Mesenteric fat pad (tissue), 1 donor: Measurements from ENCODE around the gene IFFO2. TPM values are rescaled to one million over a fixed set of nuclear protein-coding genes. Genes with fewer than 3 reads are reported as not detected.

Experiments used
- DNase-seq: peaks from one replicate; pipeline ENCODE4 v3.0.0-alpha.2; 2020; ENCODE audit warnings: low spot score
- microRNA-seq: library from miRNA; unstranded; fragments of <30 nt; microRNA quantifications from one replicate; pipeline ENCODE4 v1.2.0, GENCODE V29; 2020; ENCODE audit warnings: borderline number of aligned reads
- total RNA-seq: library from RNA; stranded (reverse); fragmentation: NEBNext Ultra II Directional; extraction: Animal tissue kit (Norgen Biotek cat#: 25700); gene quantifications from one replicate; pipeline ENCODE4 v1.2.1, GENCODE V29; 2021
- donor health status: DM: yes; HTN: yes; CAD: no.

The IFFO2 gene
- total RNA-seq, 1 donor from 2014 or later = 10.1 TPM

DNA sequence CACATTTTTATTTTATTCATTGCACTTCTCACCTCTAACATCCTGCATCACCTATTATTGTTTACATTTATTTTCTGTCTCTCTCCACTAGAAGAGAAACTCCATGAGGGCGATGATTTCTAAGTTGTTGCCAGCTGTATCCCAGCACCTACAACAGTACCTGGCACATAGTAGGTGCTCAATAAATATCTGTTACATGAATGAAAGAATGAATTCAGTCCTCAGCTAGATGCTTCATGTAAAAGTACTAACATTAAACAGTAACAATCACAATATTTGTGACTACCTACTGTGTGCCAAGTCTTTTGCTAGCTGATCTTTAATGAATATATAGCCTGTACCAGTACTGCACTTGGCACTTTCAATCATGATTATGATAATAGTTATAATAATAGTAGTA, 100.0 kb downstream of the IFFO2 start:
- DNase-seq = no peak

DNA sequence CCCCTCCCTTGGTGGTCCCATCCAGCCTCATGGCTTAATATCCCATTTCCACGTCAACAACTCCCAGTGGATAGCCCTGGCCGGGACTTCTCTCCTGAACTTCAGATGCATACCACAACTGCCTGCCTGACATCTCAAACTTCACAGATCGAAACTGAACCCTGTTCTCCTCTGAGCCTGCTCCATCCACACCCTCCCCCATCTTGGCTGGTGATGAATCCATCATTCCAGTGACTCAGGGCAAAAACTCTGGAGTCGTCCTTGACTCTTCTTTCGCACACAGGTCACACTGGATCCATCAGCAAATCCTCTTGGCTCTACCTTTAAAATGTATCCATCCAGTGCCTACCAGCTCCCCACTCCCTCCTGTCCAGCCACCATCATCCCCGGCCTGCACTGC, 100.9 kb downstream of the IFFO2 start:
- DNase-seq = no peak

DNA sequence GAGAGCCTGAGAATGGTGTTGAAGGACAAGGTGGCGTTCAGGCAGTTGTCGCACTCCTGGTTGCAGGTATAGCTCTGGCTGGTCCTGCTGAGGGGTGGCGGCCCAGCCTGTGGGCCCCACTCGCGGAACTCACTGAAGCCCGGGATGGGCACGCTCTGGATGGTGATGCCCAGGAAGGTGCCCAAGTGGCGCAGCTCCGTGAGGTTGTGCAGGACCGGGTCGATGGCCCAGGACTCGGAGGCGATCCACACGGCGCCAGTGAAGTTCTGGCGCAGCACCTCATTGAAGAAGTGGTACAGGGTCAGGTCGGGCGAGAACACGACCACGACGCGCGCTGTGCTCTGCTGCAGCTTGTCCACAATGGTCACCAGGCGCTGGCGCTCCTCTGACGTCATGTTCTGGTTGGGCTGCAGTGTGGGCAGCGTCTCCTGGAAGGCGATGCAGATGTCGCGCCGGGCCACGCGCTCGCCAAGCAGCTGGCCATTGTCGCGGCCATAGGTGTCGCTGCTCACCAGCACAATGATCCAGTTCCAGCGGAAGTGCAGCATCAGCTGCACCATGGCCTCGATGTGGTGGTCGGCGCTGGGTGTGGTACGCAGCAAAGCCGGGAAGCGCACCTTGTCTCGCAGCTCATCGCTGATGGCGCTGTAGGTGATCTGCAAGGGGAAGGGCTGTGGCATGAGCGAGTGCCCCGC, 102.0 kb downstream of the IFFO2 start:
- no peak for DNase-seq

Small RNA genes lying within 50 kb of the gene (microRNA-seq; reads per million reads assigned to microRNA genes)
- gene MIR1290 (not detected), gene MIR4695 (not detected)

Other genes starting within 250 kb of the IFFO2 start
- gene TAS1R2, start 97.0 kb downstream of the IFFO2 start, total RNA-seq = not detected
- 54.8 TPM for gene ALDH4A1, start 54.1 kb downstream of the IFFO2 start, total RNA-seq